ENCODE results near the gene PIPOX.

Gene PIPOX

GRCh38 chr17:29020576-29020975 is 22.4 kb upstream of the PIPOX start:
- DNase-seq, result no peak

GRCh38 chr17:29021226-29021625 is 21.7 kb upstream of the PIPOX start:
- no peak for DNase-seq

GRCh38 chr17:29022074-29022473 is 20.9 kb upstream of the PIPOX start:
- no peak for DNase-seq

- DNase-seq, result no peak
These were observed 18.5 kb upstream of the PIPOX start for GRCh38 chr17:29024316-29024952.

GRCh38 chr17:29031488-29031887 is 11.5 kb upstream of the PIPOX start:
- DNase-seq, result no peak

GRCh38 chr17:29032013-29032856 is 10.7 kb upstream of the PIPOX start:
- DNase-seq, result no peak

- no peak for DNase-seq
These were observed 10.1 kb upstream of the PIPOX start for GRCh38 chr17:29032857-29033197.

GRCh38 chr17:29034510-29034909 is 8.4 kb upstream of the PIPOX start:
- DNase-seq, result no peak

- no peak for DNase-seq
These were observed 6.4 kb upstream of the PIPOX start for GRCh38 chr17:29036584-29036983.

- DNase-seq, result no peak
These were observed 5.2 kb upstream of the PIPOX start for GRCh38 chr17:29037739-29038084.

GRCh38 chr17:29038085-29038795 is 4.7 kb upstream of the PIPOX start:
- no peak for DNase-seq

GRCh38 chr17:29039764-29040598 is 3.0 kb upstream of the PIPOX start:
- DNase-seq, result no peak

- DNase-seq, result no peak
These were observed 1.9 kb upstream of the PIPOX start for GRCh38 chr17:29041091-29041490.

- no peak for DNase-seq
These were observed 1.4 kb upstream of the PIPOX start for GRCh38 chr17:29041571-29041970.

- DNase-seq, result no peak
These were observed 789 bp upstream of the PIPOX start for GRCh38 chr17:29042026-29042678.

- no peak for DNase-seq
These were observed 701 bp downstream of the PIPOX start for GRCh38 chr17:29043539-29044145.

GRCh38 chr17:29045026-29045425 is 2.1 kb downstream of the PIPOX start:
- no peak for DNase-seq

- no peak for DNase-seq
These were observed 3.0 kb downstream of the PIPOX start for GRCh38 chr17:29045734-29046472.

GRCh38 chr17:29046473-29046839 is 3.5 kb downstream of the PIPOX start:
- DNase-seq, result no peak

- no peak for DNase-seq
These were observed 5.8 kb downstream of the PIPOX start for GRCh38 chr17:29048440-29049368.
